ENCODE data around the gene CYFIP2.

DNA sequence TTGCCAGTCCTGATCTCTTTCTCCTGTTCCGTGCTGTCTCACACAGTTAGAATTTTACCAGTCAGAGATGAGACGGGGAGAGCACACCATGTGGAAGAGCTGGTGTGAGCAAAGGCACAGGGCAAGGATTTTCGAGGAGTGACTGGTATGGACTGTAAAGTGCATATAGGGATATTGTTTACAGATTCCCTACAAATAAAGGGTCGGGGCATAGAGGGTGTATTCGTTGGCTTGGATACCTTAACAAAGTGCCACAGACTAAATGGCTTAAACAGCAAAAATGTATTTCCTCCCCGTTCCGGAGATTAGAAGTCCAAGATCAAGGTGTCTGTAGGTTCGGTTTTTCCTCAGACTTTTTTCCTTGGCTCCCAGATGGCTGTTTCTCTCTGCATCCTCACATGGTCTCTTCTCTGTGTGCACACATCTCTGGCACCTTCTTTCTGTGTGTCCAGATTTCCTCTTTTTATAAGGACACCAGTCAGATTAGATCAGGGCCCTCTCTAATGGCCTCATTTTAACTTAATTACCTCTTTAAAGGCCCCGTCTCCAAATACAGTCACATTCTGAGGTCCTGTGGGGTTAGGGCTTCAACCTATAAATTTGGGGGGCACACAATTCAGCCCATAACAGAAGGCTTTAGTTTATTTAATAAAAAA, 23.4 kb downstream of the CYFIP2 start:
- TF ChIP-seq, protein P1, sequence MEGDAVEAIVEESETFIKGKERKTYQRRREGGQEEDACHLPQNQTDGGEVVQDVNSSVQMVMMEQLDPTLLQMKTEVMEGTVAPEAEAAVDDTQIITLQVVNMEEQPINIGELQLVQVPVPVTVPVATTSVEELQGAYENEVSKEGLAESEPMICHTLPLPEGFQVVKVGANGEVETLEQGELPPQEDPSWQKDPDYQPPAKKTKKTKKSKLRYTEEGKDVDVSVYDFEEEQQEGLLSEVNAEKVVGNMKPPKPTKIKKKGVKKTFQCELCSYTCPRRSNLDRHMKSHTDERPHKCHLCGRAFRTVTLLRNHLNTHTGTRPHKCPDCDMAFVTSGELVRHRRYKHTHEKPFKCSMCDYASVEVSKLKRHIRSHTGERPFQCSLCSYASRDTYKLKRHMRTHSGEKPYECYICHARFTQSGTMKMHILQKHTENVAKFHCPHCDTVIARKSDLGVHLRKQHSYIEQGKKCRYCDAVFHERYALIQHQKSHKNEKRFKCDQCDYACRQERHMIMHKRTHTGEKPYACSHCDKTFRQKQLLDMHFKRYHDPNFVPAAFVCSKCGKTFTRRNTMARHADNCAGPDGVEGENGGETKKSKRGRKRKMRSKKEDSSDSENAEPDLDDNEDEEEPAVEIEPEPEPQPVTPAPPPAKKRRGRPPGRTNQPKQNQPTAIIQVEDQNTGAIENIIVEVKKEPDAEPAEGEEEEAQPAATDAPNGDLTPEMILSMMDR (IDR thresholded peaks at IDR 0.05) = no peak
- no peak for TF ChIP-seq POLR2A (IDR thresholded peaks at IDR 0.05)
